A549 treated with CORT108297 at 1 μM for 4 hours (cell line): ENCODE results near the gene TP53BP1. TPM values are rescaled to one million over a fixed set of nuclear protein-coding genes. Genes with fewer than 3 reads are reported as not detected.

ENCODE experiments used
- total RNA-seq: library from RNA; stranded (reverse); fragments of 200-300 nt; extraction: Qiagen RNA extraction; gene quantifications from 5 replicates; pipeline ENCODE4 v1.2.3, GENCODE V29; 2022

TP53BP1 gene, protein sequence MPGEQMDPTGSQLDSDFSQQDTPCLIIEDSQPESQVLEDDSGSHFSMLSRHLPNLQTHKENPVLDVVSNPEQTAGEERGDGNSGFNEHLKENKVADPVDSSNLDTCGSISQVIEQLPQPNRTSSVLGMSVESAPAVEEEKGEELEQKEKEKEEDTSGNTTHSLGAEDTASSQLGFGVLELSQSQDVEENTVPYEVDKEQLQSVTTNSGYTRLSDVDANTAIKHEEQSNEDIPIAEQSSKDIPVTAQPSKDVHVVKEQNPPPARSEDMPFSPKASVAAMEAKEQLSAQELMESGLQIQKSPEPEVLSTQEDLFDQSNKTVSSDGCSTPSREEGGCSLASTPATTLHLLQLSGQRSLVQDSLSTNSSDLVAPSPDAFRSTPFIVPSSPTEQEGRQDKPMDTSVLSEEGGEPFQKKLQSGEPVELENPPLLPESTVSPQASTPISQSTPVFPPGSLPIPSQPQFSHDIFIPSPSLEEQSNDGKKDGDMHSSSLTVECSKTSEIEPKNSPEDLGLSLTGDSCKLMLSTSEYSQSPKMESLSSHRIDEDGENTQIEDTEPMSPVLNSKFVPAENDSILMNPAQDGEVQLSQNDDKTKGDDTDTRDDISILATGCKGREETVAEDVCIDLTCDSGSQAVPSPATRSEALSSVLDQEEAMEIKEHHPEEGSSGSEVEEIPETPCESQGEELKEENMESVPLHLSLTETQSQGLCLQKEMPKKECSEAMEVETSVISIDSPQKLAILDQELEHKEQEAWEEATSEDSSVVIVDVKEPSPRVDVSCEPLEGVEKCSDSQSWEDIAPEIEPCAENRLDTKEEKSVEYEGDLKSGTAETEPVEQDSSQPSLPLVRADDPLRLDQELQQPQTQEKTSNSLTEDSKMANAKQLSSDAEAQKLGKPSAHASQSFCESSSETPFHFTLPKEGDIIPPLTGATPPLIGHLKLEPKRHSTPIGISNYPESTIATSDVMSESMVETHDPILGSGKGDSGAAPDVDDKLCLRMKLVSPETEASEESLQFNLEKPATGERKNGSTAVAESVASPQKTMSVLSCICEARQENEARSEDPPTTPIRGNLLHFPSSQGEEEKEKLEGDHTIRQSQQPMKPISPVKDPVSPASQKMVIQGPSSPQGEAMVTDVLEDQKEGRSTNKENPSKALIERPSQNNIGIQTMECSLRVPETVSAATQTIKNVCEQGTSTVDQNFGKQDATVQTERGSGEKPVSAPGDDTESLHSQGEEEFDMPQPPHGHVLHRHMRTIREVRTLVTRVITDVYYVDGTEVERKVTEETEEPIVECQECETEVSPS (N-terminal part only)
- 16.0 to 21.6 TPM (median 20.2 TPM) in 5 replicates for total RNA-seq

DNA sequence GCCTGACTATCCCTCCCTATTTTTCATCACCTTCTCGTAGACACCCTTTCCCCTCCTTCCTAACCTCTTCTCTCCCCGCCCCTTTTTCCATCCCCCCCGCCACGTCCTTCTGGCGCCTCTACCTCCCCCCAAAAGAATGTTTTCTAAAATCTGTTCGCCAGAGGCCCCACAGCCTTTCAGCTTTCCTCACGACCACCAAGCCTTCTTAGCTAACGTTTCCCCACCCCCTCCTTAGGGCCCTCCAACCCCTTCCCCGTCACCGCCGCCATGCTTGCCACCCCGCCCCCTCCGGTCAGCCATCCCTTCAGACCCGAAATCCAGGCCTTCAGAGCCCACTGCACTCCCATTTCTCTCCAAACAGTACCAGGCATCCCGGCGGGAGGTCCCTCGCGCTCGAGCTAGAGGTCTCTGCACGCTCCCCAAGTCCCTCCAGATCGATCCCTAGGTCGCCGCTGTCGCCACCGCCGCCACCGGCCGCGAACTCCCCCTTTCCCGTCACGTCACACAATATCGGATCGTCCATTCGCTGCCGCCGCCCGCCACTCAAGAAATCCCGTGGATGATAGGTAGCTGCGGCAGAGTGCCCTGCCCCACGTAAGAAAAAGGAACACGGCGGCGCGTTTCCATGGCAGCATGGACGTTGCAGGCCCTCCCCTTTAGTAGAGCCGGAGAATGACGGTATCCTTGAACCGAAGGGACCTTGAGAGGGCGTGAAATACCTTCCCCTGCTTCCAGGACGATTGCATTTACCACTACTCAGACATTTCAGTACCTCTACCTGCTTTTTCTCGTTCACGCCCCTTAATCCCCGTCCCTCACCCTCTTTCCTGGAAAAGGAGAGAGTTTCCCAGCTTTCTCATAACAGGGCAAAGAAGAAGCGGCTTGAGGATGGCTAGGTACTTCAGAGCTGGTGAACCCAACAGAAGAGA lies at the start of gene TP53BP1:
Gene TP53BP1 (minus strand): TSS at position 484 of the 929 bp plus-strand sequence. CDS start 113 bp downstream, at position 371.

DNA sequence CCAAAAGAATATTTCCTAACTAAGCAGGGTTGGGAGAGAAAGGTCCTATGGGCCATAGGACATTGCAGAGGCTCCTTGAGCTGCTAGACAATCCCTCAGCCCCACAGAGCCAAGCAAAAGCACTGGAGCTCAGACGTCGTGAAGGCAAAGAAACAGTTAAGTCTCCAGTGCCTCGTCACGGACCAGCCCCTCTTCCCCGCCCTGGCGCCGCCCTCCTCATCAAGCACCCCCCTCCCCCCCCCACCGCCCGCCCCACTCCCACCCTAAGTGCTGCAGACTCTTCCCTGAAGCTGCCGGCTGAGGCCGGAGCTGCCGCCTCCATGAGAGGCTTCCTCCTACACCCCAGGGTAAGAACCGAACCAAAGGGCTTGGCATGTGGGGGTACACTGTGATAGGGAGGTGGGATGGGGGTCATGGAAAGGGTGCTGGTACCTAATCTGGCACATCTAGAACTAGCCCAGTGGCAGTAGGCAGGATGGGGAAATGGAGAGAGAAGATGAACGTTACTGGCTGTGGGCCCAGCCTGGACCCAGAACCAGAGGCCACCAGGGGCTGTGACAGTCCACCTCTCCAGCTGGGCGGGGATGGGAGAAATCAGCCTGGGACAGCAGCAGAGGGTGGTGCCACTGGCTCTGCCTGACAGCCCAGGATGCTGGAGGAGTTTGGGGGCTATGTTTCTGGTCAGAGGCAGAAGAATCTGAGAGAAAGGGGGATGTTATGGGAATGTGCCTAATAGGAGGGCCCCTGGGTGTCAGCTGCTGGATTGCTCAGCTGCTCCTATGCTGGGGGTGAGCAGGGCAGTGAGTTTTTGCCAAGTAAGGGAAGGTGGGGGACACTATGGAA lies 24.6 kb upstream of the TP53BP1 start, which contains the start of gene MAP1A:
Gene MAP1A (plus strand): TSS at position 255 of the 843 bp plus-strand sequence. CDS start 3,866 bp downstream, outside the sequence.

DNA sequence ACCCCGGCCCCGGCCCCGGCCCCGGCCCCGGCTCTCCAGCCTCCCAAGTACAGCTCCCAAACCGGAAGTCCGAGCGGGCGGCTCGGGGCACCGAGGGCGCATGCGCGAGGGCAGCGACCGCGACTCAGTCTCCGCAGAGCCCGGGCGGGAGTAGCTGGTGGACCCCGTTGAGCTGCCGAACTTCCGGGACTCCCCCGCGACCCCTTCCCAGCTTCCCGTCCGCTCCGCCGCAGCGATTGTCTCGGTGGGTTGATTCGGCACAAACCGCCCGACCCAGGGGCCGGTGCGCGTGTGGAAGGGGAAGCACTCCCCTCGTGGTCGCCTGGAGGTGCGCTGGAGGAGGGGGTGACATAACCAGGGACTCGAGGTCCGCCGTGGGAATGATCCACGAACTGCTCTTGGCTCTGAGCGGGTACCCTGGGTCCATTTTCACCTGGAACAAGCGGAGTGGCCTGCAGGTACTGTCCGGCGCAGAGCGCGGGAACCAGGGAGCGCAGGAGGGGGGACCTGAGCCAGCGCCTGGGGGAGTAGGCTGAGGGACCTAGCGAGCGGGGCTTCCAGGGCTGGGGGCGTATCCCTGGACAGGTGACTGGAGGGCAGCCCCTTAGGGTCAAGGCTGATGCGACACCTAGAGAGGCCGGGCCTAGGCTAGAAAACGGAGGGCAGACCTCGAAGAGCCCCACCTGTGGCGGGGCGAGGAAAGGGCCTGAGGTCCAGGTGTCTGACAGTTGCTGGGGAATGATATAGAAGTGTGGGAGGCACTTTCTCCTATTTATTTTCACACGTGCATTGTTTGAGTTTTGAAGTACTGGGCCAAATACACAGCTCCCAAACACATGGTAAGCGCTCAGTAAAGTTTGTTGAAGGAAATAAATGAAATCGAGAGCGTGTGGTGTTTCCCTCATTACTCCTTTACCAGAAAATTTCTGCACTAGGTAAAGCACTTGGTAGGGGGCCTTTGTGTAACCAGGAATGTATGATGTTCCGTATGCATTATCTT lies 121.7 kb downstream of the TP53BP1 start, which contains the start of the genes TUBGCP4 and ZSCAN29:
Gene TUBGCP4 (plus strand): TSS at position 127 of the 1,000 bp plus-strand sequence. CDS start 254 bp downstream, at position 381.
Gene ZSCAN29 (minus strand): TSS at position 69 of the 1,000 bp plus-strand sequence. CDS start 1,130 bp downstream, outside the sequence.

Other genes with a start within 250 kb of the TP53BP1 start
- not detected in 5 replicates for gene TGM5, start 226.2 kb downstream of the TP53BP1 start, total RNA-seq
- gene TGM7, start 190.9 kb downstream of the TP53BP1 start, total RNA-seq: not detected in 5 replicates
- gene LCMT2, start 162.6 kb downstream of the TP53BP1 start, total RNA-seq: 6.4 to 8.1 TPM (median 7.1 TPM) in 5 replicates
- 8.5 to 11.0 TPM (median 9.8 TPM) in 5 replicates for gene ZSCAN29, start 122.1 kb downstream of the TP53BP1 start, total RNA-seq
- gene TUBGCP4, start 122.1 kb downstream of the TP53BP1 start, total RNA-seq: 4.1 to 7.4 TPM (median 6.2 TPM) in 5 replicates
- gene MAP1A, start 24.5 kb upstream of the TP53BP1 start, total RNA-seq: 0.69 to 0.88 TPM (median 0.76 TPM) in 5 replicates
- gene PPIP5K1, start 97.1 kb upstream of the TP53BP1 start, total RNA-seq: 5.5 to 7.9 TPM (median 6.6 TPM) in 5 replicates
- gene CKMT1B, start 100.9 kb upstream of the TP53BP1 start, total RNA-seq: 3.1 to 4.2 TPM (median 3.8 TPM) in 5 replicates
- 0.06 to 0.16 TPM (median 0.07 TPM) in 3 of 5 replicates, not detected in the others for gene STRC, start 125.6 kb upstream of the TP53BP1 start, total RNA-seq
- 0.49 to 1.8 TPM (median 0.81 TPM) in 5 replicates for gene CATSPER2, start 155.7 kb upstream of the TP53BP1 start, total RNA-seq
- 2.5 to 4.1 TPM (median 2.7 TPM) in 5 replicates for gene CKMT1A, start 200.7 kb upstream of the TP53BP1 start, total RNA-seq